GM19468 (cell line): Measurements from ENCODE around the gene DPCD.

Experiments
- ATAC-seq: cut with Tn5 transposase; IDR thresholded peaks from one replicate; pipeline ENCODE4 v1.9.1; 2021; ENCODE audit warnings: mild to moderate bottlenecking, moderate library complexity, moderate number of reproducible peaks; ENCODE audit not compliant: unreplicated experiment; ENCODE audit errors: extremely low read depth

DPCD gene

DNA sequence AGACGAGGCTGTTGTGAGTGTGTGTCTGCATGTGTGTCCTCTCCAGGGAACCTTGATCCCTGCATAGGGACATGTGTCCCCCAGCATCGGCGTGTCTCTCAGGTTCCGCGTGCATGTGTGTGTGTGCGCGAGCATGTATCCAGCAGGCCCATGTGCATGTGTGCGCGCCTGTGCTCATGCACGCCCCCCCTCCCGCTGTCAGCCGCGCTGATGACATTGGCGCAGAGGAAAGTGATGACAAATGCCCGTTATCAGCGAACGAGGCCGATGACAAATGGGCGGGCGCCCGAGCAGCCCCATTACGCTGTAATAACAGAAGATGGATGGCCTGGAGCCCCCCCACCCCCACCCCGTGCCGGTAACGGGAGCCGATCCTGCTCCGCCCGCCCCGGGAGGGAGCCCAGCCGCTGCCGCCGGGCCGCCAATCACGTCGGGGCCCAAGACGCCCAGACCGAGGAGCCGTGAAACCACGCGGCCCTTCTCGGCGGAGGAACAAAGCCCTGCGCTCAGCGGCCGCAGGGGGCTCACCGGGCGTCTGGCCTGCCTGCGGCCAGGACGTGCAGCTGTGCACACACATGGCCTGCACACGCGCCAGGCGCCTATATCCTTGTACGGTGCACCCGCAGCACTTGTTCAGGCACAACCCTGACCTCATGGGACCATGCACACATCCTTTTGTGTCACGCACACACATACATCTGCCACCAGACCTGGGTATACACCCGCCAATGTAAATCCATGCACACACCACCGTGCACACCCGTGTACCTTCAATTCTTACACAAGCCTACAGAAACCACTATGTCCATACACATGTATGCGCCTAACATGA lies 21.6 kb upstream of the DPCD start:
- no peak for ATAC-seq

DNA sequence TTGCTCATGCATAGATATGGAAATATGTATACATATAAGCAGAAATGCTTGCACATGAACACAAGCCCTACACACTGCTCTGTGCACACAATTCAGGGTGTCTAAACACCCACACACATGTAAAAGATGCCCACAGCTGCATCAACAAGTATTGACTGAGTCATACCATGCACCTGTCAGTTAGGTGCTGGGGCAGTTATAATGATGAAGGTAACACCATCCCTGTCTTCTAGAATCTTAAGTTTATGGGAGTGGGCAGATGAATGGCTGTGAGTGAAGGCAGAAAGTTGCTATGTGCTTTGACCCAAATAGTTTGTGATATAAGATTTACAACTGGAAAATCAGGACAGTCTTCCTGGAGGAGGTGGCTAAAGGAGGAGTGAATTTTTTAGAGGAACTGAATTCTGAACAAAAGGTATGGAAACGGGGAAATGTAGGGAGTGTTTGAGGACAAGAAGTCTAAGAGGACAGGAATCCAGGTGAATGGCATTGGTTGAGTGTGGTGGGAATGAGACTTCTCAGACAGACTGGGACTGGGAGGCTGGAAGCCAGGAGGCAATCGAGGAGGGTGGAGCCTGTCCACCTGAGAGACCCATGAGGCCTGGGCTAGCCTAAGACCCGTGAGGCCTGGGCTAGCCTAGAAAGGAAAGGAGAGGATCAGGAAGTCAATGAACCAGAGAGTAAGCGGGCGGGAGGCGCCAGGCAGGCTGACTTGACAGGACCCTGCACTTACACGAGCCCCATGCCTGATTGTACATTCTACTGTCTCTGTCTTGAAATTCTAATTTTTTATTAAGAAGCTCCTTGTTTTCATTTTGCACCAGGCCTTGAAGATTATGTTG lies 20.7 kb upstream of the DPCD start:
- no peak for ATAC-seq

GRCh38 chr10:101568054-101568745 lies 19.9 kb upstream of the DPCD start:
- no peak for ATAC-seq

GRCh38 chr10:101569323-101569621 lies 18.8 kb upstream of the DPCD start:
- ATAC-seq = no peak

- no peak for ATAC-seq
Observed at GRCh38 chr10:101569622-101570427, 18.3 kb upstream of the DPCD start.

DNA sequence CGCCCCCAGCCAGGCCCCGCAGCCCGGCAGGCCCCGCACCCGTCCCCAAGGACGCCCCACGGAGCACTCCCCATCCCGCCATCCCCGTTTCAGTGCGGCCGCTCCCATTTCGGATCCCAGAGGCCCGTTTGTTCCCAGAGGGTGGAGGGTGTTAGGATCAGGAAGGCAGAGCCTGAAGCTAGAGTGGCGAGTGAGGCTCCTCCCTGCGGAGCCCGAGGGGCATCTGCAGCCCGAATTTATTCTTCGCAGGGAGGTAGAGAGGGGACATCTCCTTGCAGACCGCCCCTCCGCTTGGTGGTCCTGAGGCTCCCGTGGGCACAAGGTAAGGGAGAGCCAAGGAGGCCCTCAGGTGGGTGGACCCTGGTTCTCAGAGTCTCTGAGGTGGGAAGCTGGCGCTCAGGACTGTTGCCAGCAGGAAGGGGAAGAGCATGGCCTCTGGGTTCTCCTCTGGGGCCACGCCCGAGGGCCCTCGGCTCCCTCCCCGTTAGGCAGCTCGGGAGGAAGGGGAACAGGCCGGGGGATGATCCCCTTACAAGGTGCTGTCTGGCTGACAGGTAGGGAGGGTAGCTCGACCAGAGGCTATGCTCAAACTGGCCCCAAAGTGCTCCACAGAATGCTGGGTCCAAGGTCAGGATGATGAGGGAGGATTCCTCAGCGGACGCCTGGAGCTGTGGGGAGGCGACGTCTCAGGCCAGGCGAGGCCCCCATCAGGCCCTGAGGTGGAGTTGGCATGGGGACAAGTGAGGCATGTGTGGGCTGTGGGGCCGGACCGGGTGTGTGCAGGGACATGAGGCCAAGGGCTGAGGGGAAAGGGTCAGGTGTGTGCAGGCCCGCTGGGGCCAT lies 17.5 kb upstream of the DPCD start:
- no peak for ATAC-seq

GRCh38 chr10:101571271-101571925 lies 16.7 kb upstream of the DPCD start:
- ATAC-seq = no peak

DNA sequence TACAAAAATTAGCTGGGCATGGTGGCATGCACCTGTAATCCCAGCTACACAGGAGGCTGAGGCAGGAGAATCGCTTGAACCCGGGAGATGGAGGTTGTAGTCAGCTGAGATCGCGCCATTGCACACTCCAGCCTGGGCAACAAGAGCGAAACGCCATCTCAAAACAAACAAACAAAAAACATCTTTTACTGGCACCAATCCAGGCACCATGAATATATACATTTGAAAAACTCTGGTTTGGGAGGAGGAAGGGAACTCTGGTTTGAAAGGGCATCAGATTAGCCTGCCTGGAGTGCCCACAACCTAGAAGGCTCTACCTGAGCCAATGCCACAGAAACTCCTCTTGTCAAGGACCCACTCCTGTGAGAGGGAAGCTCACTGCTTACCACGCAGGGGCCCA lies 16.0 kb upstream of the DPCD start:
- no peak for ATAC-seq

- no peak for ATAC-seq
Observed at GRCh38 chr10:101572785-101573184, 15.3 kb upstream of the DPCD start.

GRCh38 chr10:101573885-101574753 lies 14.0 kb upstream of the DPCD start:
- no peak for ATAC-seq

DNA sequence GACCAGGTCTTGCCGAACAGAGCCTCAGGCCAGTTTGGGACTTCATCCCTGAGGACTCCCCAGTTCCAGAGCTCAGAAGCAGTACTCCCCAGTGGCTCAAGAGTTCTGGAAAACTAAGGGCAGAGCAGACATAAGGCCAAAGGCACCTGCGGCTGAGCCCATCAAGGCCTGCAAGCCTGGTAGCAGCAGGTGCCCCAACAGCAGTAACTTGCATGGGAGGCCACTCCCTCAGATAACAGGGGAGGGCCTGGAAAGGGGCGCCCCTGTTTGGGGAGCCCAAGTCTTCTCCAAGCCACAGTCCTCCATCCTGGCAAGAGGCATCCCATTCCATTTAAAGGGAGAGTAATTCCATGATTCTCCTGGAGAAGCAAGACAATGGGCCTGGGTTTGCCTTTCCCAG lies 13.0 kb upstream of the DPCD start:
- no peak for ATAC-seq

DNA sequence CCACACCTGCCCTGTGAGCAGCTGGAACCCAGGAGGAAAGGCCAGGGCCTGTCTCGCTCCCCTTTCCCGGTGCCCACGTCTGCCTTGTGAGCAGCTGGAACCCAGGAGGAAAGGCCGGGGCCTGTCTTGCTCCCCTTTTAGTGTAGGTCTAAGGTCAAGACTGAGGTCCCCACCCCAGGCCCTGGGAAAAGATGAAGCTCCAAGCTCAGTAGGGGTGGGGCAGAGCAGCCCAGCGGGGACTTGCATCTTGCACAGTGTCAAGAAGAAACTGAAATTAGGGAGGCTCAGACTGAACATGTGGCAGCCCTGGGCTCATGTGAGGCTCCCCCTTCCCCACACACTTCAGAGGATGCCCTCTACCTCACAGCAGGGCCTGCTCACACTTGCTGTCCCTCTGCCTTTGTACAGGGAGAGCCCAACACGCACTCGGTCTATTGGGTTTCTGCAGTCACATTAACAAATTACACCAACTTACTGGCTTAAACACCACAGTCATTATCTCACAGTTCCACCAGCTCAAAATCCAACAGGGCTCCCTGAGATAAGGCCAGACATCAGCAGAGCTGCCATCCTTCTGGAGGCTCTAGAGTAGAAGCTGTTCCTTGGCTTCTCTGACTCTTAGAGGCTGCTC lies 12.4 kb upstream of the DPCD start:
- ATAC-seq = no peak

- no peak for ATAC-seq
Observed at GRCh38 chr10:101576211-101576863, 11.8 kb upstream of the DPCD start.

GRCh38 chr10:101577121-101577871 lies 10.8 kb upstream of the DPCD start:
- no peak for ATAC-seq

GRCh38 chr10:101578192-101578591 lies 9.9 kb upstream of the DPCD start:
- ATAC-seq = no peak

GRCh38 chr10:101578803-101579515 lies 9.2 kb upstream of the DPCD start:
- no peak for ATAC-seq
